A673 (cell line): ENCODE results near the gene NPIPA8. TPM values are rescaled to one million over a fixed set of nuclear protein-coding genes. Genes with fewer than 3 reads are reported as not detected.
"Not testable (repeated sequence)": the region's sequence is repeated elsewhere in the genome, so short reads cannot be mapped to it uniquely, and the experiment has no call there.

Source experiments
- BruUV-seq: library from RNA; stranded (reverse); fragments of 400-500 nt; replicated peaks from 2 replicates; lab custom pipeline; 2021; lab: Mats Ljungman, UMichigan
- CTCF ChIA-PET: fragments of 300-600 bp; sonication (Branson Sonifier 250); formaldehyde crosslinking; loops from one replicate; lab custom pipeline; 2022; ENCODE audit warnings: antibody characterized with exemption; lab: Charles Lee
- POLR2A ChIA-PET: fragments of 300-600 bp; sonication (Branson Sonifier 250); formaldehyde crosslinking; loops from one replicate; lab custom pipeline; 2022; ENCODE audit warnings: antibody characterized with exemption; ENCODE audit not compliant: low non-redundant PET; lab: Charles Lee
- DNase-seq: peaks from one replicate; pipeline ENCODE4 v3.0.0-alpha.2; 2015; ENCODE audit warnings: low spot score
- H3K27ac ChIP-seq: fragments of 200-600 bp; sonication (generic); 2 replicates; pipeline ENCODE4 v1.5.1; 2016; ENCODE audit warnings: mixed run types, low read depth, mild to moderate bottlenecking, mixed read lengths, antibody characterized with exemption, low read length; ENCODE audit not compliant: poor library complexity, severe bottlenecking
- H3K27me3 ChIP-seq: fragments of 200-600 bp; sonication (generic); replicated peaks from 2 replicates; pipeline ENCODE4 v1.6.1; 2017; ENCODE audit warnings: mixed run types, low read depth, mild to moderate bottlenecking, mixed read lengths, antibody characterized with exemption, low read length; ENCODE audit not compliant: insufficient read depth, poor library complexity
- H3K36me3 ChIP-seq: fragments of 200-600 bp; sonication (generic); 2 replicates; pipeline ENCODE4 v1.6.1; 2016; ENCODE audit warnings: mixed run types, mild to moderate bottlenecking, mixed read lengths, antibody characterized with exemption, low read length; ENCODE audit not compliant: insufficient read depth, poor library complexity, severe bottlenecking
- H3K4me1 ChIP-seq: fragments of 200-600 bp; sonication (generic); 2 replicates; pipeline ENCODE4 v1.6.1; 2017; ENCODE audit warnings: mixed run types, mild to moderate bottlenecking, mixed read lengths, antibody characterized with exemption, low read length; ENCODE audit not compliant: insufficient read depth, poor library complexity, severe bottlenecking
- H3K4me3 ChIP-seq: fragments of 200-600 bp; sonication (generic); 2 replicates; pipeline ENCODE4 v1.5.1; 2016; ENCODE audit warnings: low read depth, mixed run types, mild to moderate bottlenecking, mixed read lengths, low read length; ENCODE audit not compliant: poor library complexity, severe bottlenecking
- H3K9me3 ChIP-seq: fragments of 200-600 bp; sonication (generic); 2 replicates; pipeline ENCODE4 v1.6.1; 2016; ENCODE audit warnings: mixed run types, low read depth, mild to moderate bottlenecking, mixed read lengths, antibody characterized with exemption, low read length; ENCODE audit not compliant: poor library complexity, severe bottlenecking
- intact Hi-C: fragments of 100-400 bp; cut with micrococcal nuclease; formaldehyde crosslinking; loops from one replicate; pipeline ENCODE4 v1.10.0; 2022; ENCODE audit not compliant: unreplicated experiment
- total RNA-seq: library from RNA; stranded (reverse); gene quantifications from 2 replicates; pipeline ENCODE4 v1.2.3, GENCODE V29; 2021

The NPIPA8 gene
- total RNA-seq, 1 experiment from 2014 or later, result 2.8 TPM

DNA sequence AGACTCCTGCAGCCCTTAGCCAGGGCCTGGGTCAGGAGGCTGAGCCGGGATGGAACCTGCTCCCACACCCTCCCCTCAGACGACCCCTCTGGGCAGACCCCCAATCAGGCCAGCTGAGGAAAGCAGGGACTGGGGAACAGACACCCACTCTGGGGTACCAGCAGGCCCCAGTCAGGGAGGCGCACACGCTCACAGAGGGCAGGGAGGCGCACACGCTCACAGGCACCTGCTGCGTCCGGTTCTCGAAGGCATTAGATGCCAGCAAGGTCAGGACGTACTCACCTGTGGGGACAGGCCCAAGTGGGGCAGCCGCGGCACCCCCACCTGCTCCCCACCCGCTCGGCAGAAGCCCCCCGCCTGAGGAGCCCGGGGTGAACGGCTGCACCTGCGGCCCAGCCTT, 8.1 kb upstream of the NPIPA8 start:
- H3K27me3 ChIP-seq, H3K4me1 ChIP-seq, intact Hi-C loops, H3K27ac ChIP-seq, BruUV-seq, POLR2A ChIA-PET, H3K4me3 ChIP-seq, H3K36me3 ChIP-seq, CTCF ChIA-PET, DNase-seq, H3K9me3 ChIP-seq: not testable (repeated sequence)

DNA sequence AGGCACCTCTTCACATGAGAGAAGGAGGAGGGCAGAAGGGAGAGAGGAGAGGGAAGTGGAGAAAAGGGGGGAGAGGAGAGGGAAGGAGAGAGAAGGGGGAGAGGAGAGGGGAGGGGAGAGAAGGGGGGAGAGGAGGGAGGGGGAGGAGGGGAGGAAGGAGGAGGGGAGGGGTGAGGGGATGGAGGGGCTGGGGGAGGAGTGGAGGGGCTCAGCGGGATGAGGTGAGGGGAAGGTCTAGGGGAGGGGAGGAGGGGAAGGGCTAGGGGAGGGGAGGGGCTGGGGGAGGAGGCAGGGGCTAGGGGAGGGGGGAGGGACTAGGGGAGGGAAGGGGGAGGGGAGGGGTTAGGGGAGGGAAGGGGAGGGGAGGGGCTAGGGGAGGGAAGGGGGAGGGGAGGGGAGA, 5.5 kb upstream of the NPIPA8 start:
- CTCF ChIA-PET, H3K4me1 ChIP-seq, BruUV-seq, H3K9me3 ChIP-seq, intact Hi-C loops, H3K4me3 ChIP-seq, POLR2A ChIA-PET, H3K27ac ChIP-seq, DNase-seq, H3K27me3 ChIP-seq, H3K36me3 ChIP-seq: not testable (repeated sequence)

DNA sequence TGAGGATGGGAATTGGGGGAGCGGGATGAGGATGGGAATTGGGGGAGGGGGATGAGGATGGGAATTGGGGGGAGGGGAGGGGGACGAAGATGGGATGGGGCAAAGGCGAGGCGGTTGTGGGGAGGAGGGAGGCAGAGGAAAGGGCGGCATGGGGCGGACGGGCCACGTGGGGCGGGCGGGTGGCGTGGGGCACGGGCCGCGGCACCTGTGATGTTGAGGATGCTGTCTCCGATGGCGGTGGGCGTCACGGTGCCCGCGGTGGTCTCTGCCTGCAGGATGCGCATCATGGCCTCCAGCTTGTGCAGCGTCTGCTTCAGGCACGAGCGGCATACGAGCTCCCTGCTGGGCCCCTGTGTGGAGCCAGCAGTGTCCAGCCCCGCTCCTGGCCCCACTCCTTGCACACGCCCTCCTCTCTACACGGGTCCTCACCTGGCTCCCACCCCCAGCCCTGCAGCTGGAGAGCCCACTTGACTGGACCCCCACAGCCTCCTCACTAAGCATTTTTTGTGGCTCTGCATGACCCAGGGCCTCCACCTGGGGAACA, 5.0 kb upstream of the NPIPA8 start:
- intact Hi-C loops, DNase-seq, H3K4me1 ChIP-seq, H3K36me3 ChIP-seq, H3K27ac ChIP-seq, CTCF ChIA-PET, BruUV-seq, H3K9me3 ChIP-seq, POLR2A ChIA-PET, H3K4me3 ChIP-seq, H3K27me3 ChIP-seq: not testable (repeated sequence)

DNA sequence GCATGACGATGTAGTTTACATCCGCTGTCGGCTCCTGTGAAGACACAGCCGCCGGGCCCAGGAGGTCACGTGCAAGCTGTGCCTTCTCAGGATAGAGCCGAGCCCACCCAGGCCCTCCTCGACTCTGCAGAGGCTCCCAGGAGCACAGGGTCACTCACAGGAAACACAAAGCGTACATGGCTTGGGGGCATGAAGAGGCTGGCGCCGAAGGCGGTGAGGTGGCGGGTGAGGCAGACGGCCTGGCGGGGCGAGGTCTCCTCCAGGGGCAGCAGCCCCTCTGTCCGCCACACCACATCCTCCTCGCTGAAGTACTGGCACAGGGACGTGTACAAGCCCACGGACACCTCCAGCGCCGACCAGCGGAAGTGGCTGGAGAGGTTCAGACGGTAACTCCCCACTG, 2.7 kb upstream of the NPIPA8 start:
- H3K4me3 ChIP-seq, H3K27ac ChIP-seq, POLR2A ChIA-PET, H3K27me3 ChIP-seq, H3K36me3 ChIP-seq, BruUV-seq, DNase-seq, H3K9me3 ChIP-seq, intact Hi-C loops, CTCF ChIA-PET, H3K4me1 ChIP-seq: not testable (repeated sequence)

DNA sequence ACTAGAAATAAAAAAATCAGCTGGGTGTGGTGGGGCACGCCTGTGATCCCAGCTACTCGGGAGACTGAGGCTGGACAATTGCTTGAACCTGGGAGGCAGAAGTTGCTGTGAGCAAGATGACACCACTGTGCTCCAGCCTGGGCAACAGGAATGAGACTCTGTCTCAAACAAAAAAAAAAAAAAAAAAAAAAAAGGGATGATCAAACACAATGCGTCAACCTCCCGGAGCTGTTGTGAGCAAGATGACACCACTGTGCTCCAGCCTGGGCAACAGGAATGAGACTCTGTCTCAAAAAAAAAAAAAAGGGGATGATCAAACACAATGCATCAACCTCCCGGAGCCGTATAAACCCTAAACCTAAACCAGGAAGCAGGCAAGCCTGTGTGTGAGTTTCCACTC, 24.7 kb downstream of the NPIPA8 start:
- CTCF ChIA-PET, POLR2A ChIA-PET, H3K36me3 ChIP-seq, H3K4me3 ChIP-seq, BruUV-seq, DNase-seq, H3K4me1 ChIP-seq, H3K27me3 ChIP-seq, H3K9me3 ChIP-seq, H3K27ac ChIP-seq, intact Hi-C loops: not testable (repeated sequence)

DNA sequence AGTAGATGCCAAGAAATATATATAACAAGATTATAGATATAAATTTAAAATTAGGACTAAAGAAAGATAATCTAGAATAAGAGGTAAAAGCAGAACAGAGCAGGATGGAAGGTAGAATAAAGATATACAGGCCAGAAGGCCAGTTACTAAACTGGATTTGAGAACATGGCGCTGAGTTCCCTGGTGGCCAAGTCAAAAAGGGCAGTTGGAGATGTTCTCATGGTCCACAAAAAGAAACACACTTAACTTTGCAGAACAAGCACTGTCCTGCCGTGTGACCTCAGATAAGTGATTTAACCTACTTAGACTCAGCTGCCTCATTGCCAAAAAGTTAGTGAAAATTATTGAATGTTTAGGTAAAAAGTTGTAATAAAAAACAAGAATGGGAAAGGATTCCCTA, 27.4 kb downstream of the NPIPA8 start:
- H3K4me1 ChIP-seq, H3K27ac ChIP-seq, H3K27me3 ChIP-seq, H3K36me3 ChIP-seq, CTCF ChIA-PET, H3K4me3 ChIP-seq, DNase-seq, POLR2A ChIA-PET, intact Hi-C loops, H3K9me3 ChIP-seq, BruUV-seq: not testable (repeated sequence)

DNA sequence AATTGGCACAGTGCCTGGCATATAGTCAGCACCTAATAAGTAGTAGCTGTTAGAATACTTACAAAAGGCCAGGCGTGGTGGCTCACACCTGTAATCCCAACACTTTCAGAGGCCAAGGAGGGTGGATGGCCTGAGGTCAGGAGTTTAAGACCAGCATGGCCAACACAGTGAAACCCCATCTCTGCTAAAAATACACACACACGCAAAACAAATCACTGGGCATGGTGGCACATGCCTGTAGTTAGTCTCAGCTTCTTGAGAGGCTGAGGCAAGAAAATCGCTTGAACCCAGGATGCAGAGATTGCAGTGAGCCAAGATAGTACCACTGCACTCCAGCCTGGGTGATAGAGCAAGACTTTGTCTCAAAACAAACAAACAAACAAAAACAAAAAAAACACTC, 29.3 kb downstream of the NPIPA8 start:
- H3K27me3 ChIP-seq, intact Hi-C loops, DNase-seq, BruUV-seq, H3K9me3 ChIP-seq, H3K36me3 ChIP-seq, CTCF ChIA-PET, POLR2A ChIA-PET, H3K27ac ChIP-seq, H3K4me1 ChIP-seq, H3K4me3 ChIP-seq: not testable (repeated sequence)

DNA sequence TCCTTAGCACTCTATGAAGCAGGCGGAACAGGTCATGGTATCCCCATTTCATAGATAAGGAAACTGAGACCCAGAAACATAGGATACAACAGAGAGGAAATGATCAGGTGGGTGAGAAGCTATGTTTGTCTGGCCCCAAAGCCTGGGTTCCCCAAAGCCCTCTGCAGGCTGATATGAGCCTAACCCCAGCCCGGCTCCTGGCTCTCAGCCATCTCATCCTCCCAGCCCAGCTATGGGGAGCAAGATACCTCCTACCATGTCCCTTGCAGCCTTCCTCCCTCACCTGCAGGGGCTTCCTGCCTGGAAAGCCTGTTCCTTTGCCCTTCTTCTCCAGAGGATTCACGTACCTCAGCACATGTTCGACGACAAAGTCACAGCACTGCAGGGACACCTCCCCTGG, 30.5 kb downstream of the NPIPA8 start:
- H3K4me3 ChIP-seq, H3K27ac ChIP-seq, BruUV-seq, CTCF ChIA-PET, H3K9me3 ChIP-seq, DNase-seq, H3K36me3 ChIP-seq, H3K27me3 ChIP-seq, POLR2A ChIA-PET, intact Hi-C loops, H3K4me1 ChIP-seq: not testable (repeated sequence)
